Panc1 (cell line): Measurements from ENCODE around the gene MOBP. TPM values are rescaled to one million over a fixed set of nuclear protein-coding genes. Genes with fewer than 3 reads are reported as not detected.
"Not testable (repeated sequence)": the region's sequence is repeated elsewhere in the genome, so short reads cannot be mapped to it uniquely, and the experiment has no call there.

Experiments used
- ATAC-seq: fragments of 200-7000 bp; cut with Tn5 transposase; 2 replicates; pipeline ENCODE4 v1.9.1; 2020; ENCODE audit warnings: mild to moderate bottlenecking, moderate library complexity
- BruUV-seq: library from RNA; stranded (reverse); fragments of 400-500 nt; replicated peaks from 2 replicates; lab custom pipeline; 2021; lab: Mats Ljungman, UMichigan
- CTCF ChIA-PET: fragments of 300-600 bp; sonication (Branson Sonifier 250); formaldehyde crosslinking; loops from one replicate; lab custom pipeline; 2022; ENCODE audit warnings: antibody characterized with exemption; lab: Charles Lee
- POLR2A ChIA-PET: fragments of 300-600 bp; sonication (Branson Sonifier 250); formaldehyde crosslinking; loops from one replicate; lab custom pipeline; 2022; ENCODE audit warnings: antibody characterized with exemption; lab: Charles Lee
- DNase-seq: peaks from one replicate; pipeline ENCODE4 v3.0.0-alpha.2; 2010; ENCODE audit warnings: low read depth, low spot score
- H3K27ac ChIP-seq: 2 replicates; pipeline ENCODE4 v1.5.1; 2011; ENCODE audit warnings: mild to moderate bottlenecking, low read length, inconsistent platforms
- H3K27me3 ChIP-seq: fragments of 200-500 bp; sonication (Bioruptor generic); 2 replicates; pipeline ENCODE4 v1.6.0; 2014; ENCODE audit warnings: low read length, inconsistent platforms; ENCODE audit not compliant: control insufficient read depth, insufficient read depth
- H3K36me3 ChIP-seq: fragments of 200-500 bp; sonication (Bioruptor generic); 2 replicates; pipeline ENCODE4 v1.5.1; 2014; ENCODE audit warnings: inconsistent platforms, mild to moderate bottlenecking, low read length, moderate library complexity; ENCODE audit not compliant: control insufficient read depth, insufficient read depth
- H3K4me1 ChIP-seq: 2 replicates; pipeline ENCODE4 v1.5.1; 2011; ENCODE audit warnings: inconsistent platforms, mild to moderate bottlenecking, low read length, moderate library complexity; ENCODE audit not compliant: control insufficient read depth, insufficient read depth
- H3K4me3 ChIP-seq, 2 experiments: 2 replicates each; pipeline ENCODE4 v1.5.1; 2011 to 2012; ENCODE audit warnings: low read depth in 2 of 2, low read length in 2 of 2, mild to moderate bottlenecking in 2 of 2, inconsistent platforms in 1 of 2, moderate library complexity in 1 of 2
- H3K9me3 ChIP-seq: fragments of 200-500 bp; sonication (Bioruptor generic); 2 replicates; pipeline ENCODE4 v1.5.1; 2014; ENCODE audit warnings: low read depth, mild to moderate bottlenecking, inconsistent platforms, low read length, moderate library complexity; ENCODE audit not compliant: control insufficient read depth, insufficient read depth
- CTCF ChIP-seq: fragments of 450-650 bp; IDR thresholded peaks from 2 replicates; pipeline ENCODE4 v1.5.1; 2017; ENCODE audit warnings: mild to moderate bottlenecking
- POLR2AphosphoS5 ChIP-seq: IDR thresholded peaks from 2 replicates; pipeline ENCODE4 v1.6.1; 2012; ENCODE audit warnings: mild to moderate bottlenecking, low read depth, low read length, moderate library complexity
- REST ChIP-seq, 2 experiments: IDR thresholded peaks; 2 replicates each; pipeline ENCODE4 v1.6.1; 2011 to 2012; ENCODE audit warnings: low read depth in 2 of 2, control low read depth in 1 of 2, low read length in 1 of 2, mild to moderate bottlenecking in 1 of 2, moderate library complexity in 1 of 2; ENCODE audit not compliant: insufficient read depth in 1 of 2
- SIN3A ChIP-seq: IDR thresholded peaks from 2 replicates; pipeline ENCODE4 v1.6.1; 2012; ENCODE audit warnings: low read depth, mild to moderate bottlenecking, low read length, moderate library complexity, borderline replicate concordance; ENCODE audit not compliant: insufficient read depth
- TCF7L2 ChIP-seq: IDR thresholded peaks from 2 replicates; pipeline ENCODE4 v1.6.1; 2011; ENCODE audit warnings: mild to moderate bottlenecking, low read depth, low read length, inconsistent platforms
- in situ Hi-C: cut with HindIII; loops from 2 replicates; pipeline ENCODE4 v1.10.0; 2016; ENCODE audit warnings: low sequenced_read_pairs, low pct_unique_long_range_greater_than_20kb
- intact Hi-C: fragments of 100-400 bp; cut with micrococcal nuclease; formaldehyde crosslinking; loops from one replicate; pipeline ENCODE4 v1.10.0; 2022; ENCODE audit not compliant: unreplicated experiment
- total RNA-seq: library from RNA; stranded (reverse); gene quantifications from one replicate; pipeline ENCODE4 v1.2.1, GENCODE V29; 2021; ENCODE audit not compliant: unreplicated experiment

The MOBP gene
- total RNA-seq, 1 experiment from 2014 or later = not detected

- H3K27me3 ChIP-seq = no peaks in the 10 kb centered on the region
- TF ChIP-seq REST (IDR thresholded peaks at IDR 0.05; ENCODE audit: insufficient read depth in 1 of 2, low read depth in 2 of 2, low read length in 1 of 2) (no peak), SIN3A (no peak), POLR2AphosphoS5 (no peak), CTCF (no peak), TCF7L2 (no peak)
- ChIA-PET CTCF (no interaction called here), POLR2A (no interaction called here)
- no peak overlapping the region for H3K4me3 ChIP-seq
- ATAC-seq (no peak), DNase-seq (no peak)
- no peaks in the 10 kb centered on the region for H3K4me1 ChIP-seq
- H3K36me3 ChIP-seq = no peaks in the 10 kb centered on the region
- no peak overlapping the region for H3K27ac ChIP-seq
- in situ Hi-C loops = no loop called here
- intact Hi-C loops = no loop called here
- H3K9me3 ChIP-seq = no peaks in the 10 kb centered on the region
- no TSS peak for BruUV-seq
Observed at GRCh38 chr3:39449796-39450195, 17.7 kb upstream of the MOBP start.

GRCh38 chr3:39453134-39453533, 14.3 kb upstream of the MOBP start:
- ChIA-PET CTCF (no interaction called here), POLR2A (no interaction called here)
- no TSS peak for BruUV-seq
- no peak overlapping the region for H3K4me3 ChIP-seq
- intact Hi-C loops (no loop called here), in situ Hi-C loops (no loop called here)
- no peaks in the 10 kb centered on the region for H3K4me1 ChIP-seq
- no peaks in the 10 kb centered on the region for H3K27me3 ChIP-seq
- TF ChIP-seq TCF7L2 = no peak
- TF ChIP-seq CTCF = no peak
- TF ChIP-seq POLR2AphosphoS5 = no peak
- no peak for TF ChIP-seq REST (IDR thresholded peaks at IDR 0.05; ENCODE audit: insufficient read depth in 1 of 2, low read depth in 2 of 2, low read length in 1 of 2)
- no peak for TF ChIP-seq SIN3A
- DNase-seq (no peak), ATAC-seq (no peak)
- no peaks in the 10 kb centered on the region for H3K9me3 ChIP-seq
- no peak overlapping the region for H3K27ac ChIP-seq
- no peaks in the 10 kb centered on the region for H3K36me3 ChIP-seq

- H3K27ac ChIP-seq, H3K9me3 ChIP-seq, intact Hi-C loops, H3K36me3 ChIP-seq, CTCF ChIA-PET, H3K27me3 ChIP-seq, ATAC-seq, H3K4me3 ChIP-seq, H3K4me1 ChIP-seq, BruUV-seq, POLR2A ChIA-PET, in situ Hi-C loops, DNase-seq: not testable (repeated sequence)
Observed at GRCh38 chr3:39453872-39454271, 13.6 kb upstream of the MOBP start.
